ENCODE measurements around the gene SLC6A6. TPM values are rescaled to one million over a fixed set of nuclear protein-coding genes. Genes with fewer than 3 reads are reported as not detected.

SLC6A6 gene
- polyA plus RNA-seq, 1 of the 3 experiments (the other 2 are of a cell fraction) = 19.1 TPM

GRCh38 chr3:14494279-14494972 is 92.0 kb downstream of the SLC6A6 start:
- no peak for DNase-seq
- H3K4me3 ChIP-seq (ENCODE audit: low read depth in 2 of 2, low read length in 1 of 2) = no peak overlapping the region
- H3K9ac ChIP-seq = no peak overlapping the region
- H3K27me3 ChIP-seq (ENCODE audit: insufficient read depth) = no peaks in the 10 kb centered on the region; the same call in 1 of the 2 replicates
- H3K9me2 ChIP-seq = no peaks in the 10 kb centered on the region
- no peak overlapping the region for H3K4me2 ChIP-seq
- peaks cover 0 to 3% of the 10 kb centered on the region in 2 experiments for H3K36me3 ChIP-seq (replicated peaks in 1 of 2; ENCODE audit: control insufficient read depth in 1 of 2, insufficient read depth in 2 of 2, low read length in 1 of 2)
- no peaks in the 10 kb centered on the region for H3K4me1 ChIP-seq (ENCODE audit: control insufficient read depth in 1 of 2, insufficient read depth in 2 of 2, low read depth in 1 of 2, low read length in 1 of 2)
- TF ChIP-seq CHD2 (IDR thresholded peaks at IDR 0.05; ENCODE audit: low read length, partially characterized antibody) (no peak), RAD21 (IDR thresholded peaks at IDR 0.05; ENCODE audit: low read length) (no peak), RFX5 (IDR thresholded peaks at IDR 0.05; ENCODE audit: low read length) (no peak), IRF3 (IDR thresholded peaks at IDR 0.05; ENCODE audit: low read depth, low read length) (no peak), EP300 (IDR thresholded peaks at IDR 0.05; ENCODE audit: borderline replicate concordance in 1 of 2, low read depth in 1 of 2, low read length in 1 of 2) (no peak), FOXJ3 (CRISPR knock-in tag; IDR thresholded peaks at IDR 0.05) (no peak), RXRA (IDR thresholded peaks at IDR 0.05; ENCODE audit: borderline replicate concordance, low read depth) (no peak), TCF12 (IDR thresholded peaks at IDR 0.05) (no peak), POLR2AphosphoS5 (IDR thresholded peaks at IDR 0.05; ENCODE audit: low read depth, low read length) (no peak), CTCF (IDR thresholded peaks at IDR 0.05) (no peak)
- no peak overlapping the region for H2AFZ ChIP-seq (ENCODE audit: low read depth)
- H3F3A ChIP-seq (replicated peaks; ENCODE audit: insufficient read depth) = no peaks in the 10 kb centered on the region
- no peaks in the 10 kb centered on the region for H3K9me3 ChIP-seq
- no peak overlapping the region for H3K27ac ChIP-seq (ENCODE audit: low read depth in 2 of 2, low read length in 1 of 2)
- WGBS (ENCODE audit: low lambda C conversion rate) = 82% methylated on average over 9 of the region's 17 CpGs
- no peaks in the 10 kb centered on the region for H3K79me2 ChIP-seq (ENCODE audit: insufficient read depth)
- POLR2A ChIA-PET = no interaction called here
- CTCF ChIA-PET = interaction anchor here (1.0 to 1.1 kb wide), 2 partner anchors 14 to 24 kb away, joined by 3 to 5 read pairs; no protein-coding TSS in a partner anchor
- H4K20me1 ChIP-seq (ENCODE audit: insufficient read depth) = no peaks in the 10 kb centered on the region

GRCh38 chr3:14494973-14495300 is 92.5 kb downstream of the SLC6A6 start:
- Histone ChIP-seq H4K20me1 (ENCODE audit: insufficient read depth) (no peaks in the 10 kb centered on the region), H3K36me3 (replicated peaks in 1 of 2; ENCODE audit: control insufficient read depth in 1 of 2, insufficient read depth in 2 of 2, low read length in 1 of 2) (no peaks in the 10 kb centered on the region), H2AFZ (ENCODE audit: low read depth) (no peak overlapping the region), H3K4me2 (no peak overlapping the region), H3K27ac (ENCODE audit: low read depth in 2 of 2, low read length in 1 of 2) (no peak overlapping the region), H3K79me2 (ENCODE audit: insufficient read depth) (no peaks in the 10 kb centered on the region), H3K9me3 (no peaks in the 10 kb centered on the region), H3K4me3 (ENCODE audit: low read depth in 2 of 2, low read length in 1 of 2) (no peak overlapping the region), H3F3A (replicated peaks; ENCODE audit: insufficient read depth) (no peaks in the 10 kb centered on the region), H3K9ac (no peak overlapping the region), H3K27me3 (ENCODE audit: insufficient read depth) (no peaks in the 10 kb centered on the region; the same call in 1 of the 2 replicates), H3K4me1 (ENCODE audit: control insufficient read depth in 1 of 2, insufficient read depth in 2 of 2, low read depth in 1 of 2, low read length in 1 of 2) (no peaks in the 10 kb centered on the region), H3K9me2 (no peaks in the 10 kb centered on the region)
- DNase-seq = no peak
- TF ChIP-seq YY1 (IDR thresholded peaks at IDR 0.05; ENCODE audit: low read depth) (no peak), TAF1 (IDR thresholded peaks at IDR 0.05; ENCODE audit: borderline replicate concordance, low read depth, low read length) (no peak), PBX3 (IDR thresholded peaks at IDR 0.05) (no peak), SMC3 (IDR thresholded peaks at IDR 0.05; ENCODE audit: low read depth, low read length) (no peak), ZBTB33 (IDR thresholded peaks at IDR 0.05; ENCODE audit: borderline replicate concordance, low read depth) (no peak), CHD2 (IDR thresholded peaks at IDR 0.05; ENCODE audit: low read length, partially characterized antibody) (no peak), USF1 (IDR thresholded peaks at IDR 0.05; ENCODE audit: borderline replicate concordance, low read depth) (no peak), TEAD4 (IDR thresholded peaks at IDR 0.05; ENCODE audit: borderline replicate concordance, insufficient read depth) (no peak)
- CTCF ChIA-PET = interaction anchor here (1.0 to 1.1 kb wide), 2 partner anchors 13 to 24 kb away, joined by 3 to 5 read pairs; no protein-coding TSS in a partner anchor
- WGBS (ENCODE audit: low lambda C conversion rate) = 92% methylated on average over 5 of the region's 5 CpGs
- POLR2A ChIA-PET = no interaction called here

Data from SK-N-SH (cell line).